ENCODE measurements around the gene HDAC10.

The HDAC10 gene

DNA sequence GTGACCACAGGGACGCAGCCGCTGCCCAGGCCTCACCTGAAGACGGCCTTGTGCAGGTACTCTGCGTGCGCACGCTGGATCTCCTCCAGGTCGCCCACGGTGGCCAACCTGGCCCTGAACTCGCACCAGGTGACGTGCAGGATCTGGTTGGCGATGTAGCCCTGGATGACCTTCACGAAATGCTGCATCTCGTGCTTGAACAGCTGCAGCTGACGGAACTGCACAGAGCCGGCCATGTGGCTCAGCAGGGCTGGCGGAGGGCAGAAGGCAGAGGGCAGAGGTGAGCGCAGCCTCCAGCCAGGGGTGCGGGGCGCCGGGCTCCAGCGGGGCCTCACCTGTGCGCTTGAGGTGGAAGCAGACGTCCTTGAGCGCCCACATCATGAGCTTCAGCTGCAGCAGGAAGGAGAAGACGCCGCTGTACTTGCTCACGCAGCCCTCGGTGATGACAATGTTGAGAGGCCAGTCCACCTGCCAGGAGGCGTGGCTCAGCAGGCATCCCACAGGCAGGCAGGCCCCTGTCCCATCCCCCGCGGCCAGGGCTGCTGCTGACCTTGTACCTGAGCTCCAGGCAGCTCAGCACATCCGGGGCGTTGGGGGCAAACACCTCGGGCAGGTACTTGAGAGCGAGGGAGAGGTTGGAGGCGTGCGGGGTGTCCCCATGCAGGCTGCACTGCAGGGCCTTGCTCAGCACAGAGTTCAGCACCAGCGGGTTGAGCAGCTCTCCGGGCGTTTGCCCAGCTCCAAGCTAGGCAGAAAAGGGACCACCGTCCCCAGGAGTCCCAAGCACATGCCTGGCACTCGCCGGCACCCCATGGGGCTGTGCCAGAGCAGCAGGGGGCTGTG, 32.7 kb downstream of the HDAC10 start:
- Histone ChIP-seq H3K27me3 (ENCODE audit: control insufficient read depth, insufficient read depth, low read length) (no peaks in the 10 kb centered on the region), H3K9ac (ENCODE audit: low read depth, low read length) (no peak overlapping the region), H3K36me3 (ENCODE audit: control insufficient read depth, insufficient read depth, low read length) (peaks cover 82% of the 10 kb centered on the region), H3K9me3 (ENCODE audit: control insufficient read depth, insufficient read depth, low read length) (no peaks in the 10 kb centered on the region), H3K4me1 (ENCODE audit: control insufficient read depth, insufficient read depth, low read length) (no peaks in the 10 kb centered on the region), H3K4me3 (ENCODE audit: low read depth, low read length) (no peak overlapping the region), H3K27ac (ENCODE audit: low read depth, low read length) (no peak overlapping the region)

DNA sequence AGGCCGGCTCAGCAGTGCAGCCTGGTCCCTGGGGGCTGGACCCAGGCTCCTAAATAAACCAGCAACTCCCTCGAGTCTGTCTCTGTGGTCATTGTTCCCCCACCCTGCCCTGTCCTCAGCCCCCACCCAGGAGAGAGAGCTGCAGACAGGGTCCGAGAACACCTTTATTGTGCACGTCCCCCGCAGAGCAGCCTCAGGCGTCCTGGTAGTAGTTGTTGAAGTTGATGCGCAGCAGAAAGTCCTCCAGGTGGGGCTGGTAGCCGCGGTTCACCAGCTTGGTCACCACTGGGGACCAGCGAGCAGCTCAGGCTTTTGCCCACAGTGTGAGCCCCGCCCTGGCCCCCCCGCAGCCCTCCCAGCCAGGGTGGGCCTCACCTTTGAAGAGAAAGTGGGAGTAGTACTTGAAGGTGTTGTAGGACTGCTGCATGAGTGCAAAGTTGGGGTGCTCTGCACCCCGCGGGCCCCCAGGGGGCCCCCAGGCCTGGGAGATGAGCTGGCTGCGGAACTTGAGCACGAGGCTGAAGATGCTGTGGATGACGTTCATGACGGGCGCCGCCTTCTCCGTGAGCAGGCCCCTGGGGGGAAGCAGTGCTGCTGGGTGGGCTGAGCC, 33.4 kb downstream of the HDAC10 start:
- H3K27me3 ChIP-seq (ENCODE audit: control insufficient read depth, insufficient read depth, low read length): no peaks in the 10 kb centered on the region
- no peak overlapping the region for H3K9ac ChIP-seq (ENCODE audit: low read depth, low read length)
- no peaks in the 10 kb centered on the region for H3K4me1 ChIP-seq (ENCODE audit: control insufficient read depth, insufficient read depth, low read length)
- H3K27ac ChIP-seq (ENCODE audit: low read depth, low read length): no peak overlapping the region
- no peaks in the 10 kb centered on the region for H3K9me3 ChIP-seq (ENCODE audit: control insufficient read depth, insufficient read depth, low read length)
- no peak overlapping the region for H3K4me3 ChIP-seq (ENCODE audit: low read depth, low read length)
- peaks cover 82% of the 10 kb centered on the region for H3K36me3 ChIP-seq (ENCODE audit: control insufficient read depth, insufficient read depth, low read length)

DNA sequence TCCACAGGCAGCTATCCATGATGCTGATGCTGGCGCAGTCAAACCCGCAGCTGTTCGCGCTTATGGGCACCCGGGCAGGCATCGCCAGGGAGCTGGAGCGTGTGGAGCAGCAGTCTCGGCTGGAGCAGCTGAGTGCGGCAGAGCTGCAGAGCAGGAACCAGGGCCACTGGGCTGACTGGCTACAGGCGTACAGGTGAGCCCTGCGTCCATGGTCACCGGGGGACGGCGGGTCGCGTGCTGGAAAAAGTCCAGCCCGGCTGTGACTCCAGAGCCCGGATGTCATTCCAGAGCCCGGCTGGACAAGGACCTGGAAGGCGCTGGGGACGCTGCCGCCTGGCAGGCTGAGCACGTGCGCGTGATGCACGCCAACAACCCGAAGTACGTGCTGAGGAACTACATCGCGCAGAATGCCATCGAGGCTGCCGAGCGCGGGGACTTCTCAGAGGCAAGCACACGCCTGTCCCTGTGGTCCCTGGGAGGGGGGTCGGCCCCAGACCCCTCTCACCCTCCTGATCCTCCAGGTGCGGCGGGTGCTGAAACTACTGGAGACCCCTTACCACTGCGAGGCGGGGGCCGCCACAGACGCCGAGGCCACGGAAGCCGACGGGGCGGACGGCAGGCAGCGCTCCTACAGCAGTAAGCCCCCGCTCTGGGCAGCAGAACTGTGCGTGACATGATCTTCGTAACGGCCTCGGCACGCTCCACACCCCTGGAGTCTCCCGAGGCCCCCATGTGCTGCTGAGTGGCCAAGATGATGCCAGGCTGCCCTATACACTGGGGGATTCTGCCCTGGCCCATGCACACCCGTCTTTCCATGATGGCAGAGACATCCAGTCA, 34.2 kb downstream of the HDAC10 start:
- peaks cover 82% of the 10 kb centered on the region for H3K36me3 ChIP-seq (ENCODE audit: control insufficient read depth, insufficient read depth, low read length)

DNA sequence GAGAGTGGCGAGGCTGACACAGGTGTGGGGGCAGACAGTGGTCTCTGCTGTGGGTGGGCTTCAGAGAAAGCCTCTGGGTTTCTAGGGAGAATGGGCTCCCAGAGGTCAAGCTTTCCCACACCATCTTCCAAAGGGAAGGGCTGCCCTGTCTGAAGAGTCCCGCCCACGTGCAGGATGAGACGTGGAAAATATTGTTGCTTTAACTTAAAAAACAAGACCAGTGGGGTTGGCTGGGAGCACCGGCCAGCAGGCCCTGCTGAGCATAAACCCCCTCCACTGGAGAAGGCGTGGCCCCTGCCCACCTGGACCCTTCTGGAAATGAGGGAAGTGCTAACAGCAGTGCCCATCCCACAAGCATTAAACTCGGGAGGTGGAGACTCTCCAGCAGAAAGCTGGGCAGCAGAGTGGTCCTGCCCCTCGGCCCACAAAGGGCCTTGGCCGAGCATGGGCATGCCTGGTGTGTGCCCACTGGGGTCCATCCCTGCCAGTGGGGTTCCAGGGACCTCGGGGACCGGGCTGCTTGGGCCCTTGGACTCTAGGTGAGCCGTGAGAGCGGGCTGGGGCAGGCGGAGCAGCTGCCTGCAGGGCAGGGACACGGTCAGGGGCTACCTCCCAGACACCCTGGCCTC, 34.9 kb downstream of the HDAC10 start:
- no peak overlapping the region for H3K27ac ChIP-seq (ENCODE audit: low read depth, low read length)
- no peak overlapping the region for H3K9ac ChIP-seq (ENCODE audit: low read depth, low read length)
- H3K36me3 ChIP-seq (ENCODE audit: control insufficient read depth, insufficient read depth, low read length): peaks cover 78% of the 10 kb centered on the region
- H3K27me3 ChIP-seq (ENCODE audit: control insufficient read depth, insufficient read depth, low read length): no peaks in the 10 kb centered on the region
- H3K4me1 ChIP-seq (ENCODE audit: control insufficient read depth, insufficient read depth, low read length): no peaks in the 10 kb centered on the region
- H3K4me3 ChIP-seq (ENCODE audit: low read depth, low read length): no peak overlapping the region
- H3K9me3 ChIP-seq (ENCODE audit: control insufficient read depth, insufficient read depth, low read length): no peaks in the 10 kb centered on the region

More for the DNA sequence above, 34.2 kb downstream of the HDAC10 start:
- no peaks in the 10 kb centered on the region for H3K4me1 ChIP-seq (ENCODE audit: control insufficient read depth, insufficient read depth, low read length)
- no peaks in the 10 kb centered on the region for H3K9me3 ChIP-seq (ENCODE audit: control insufficient read depth, insufficient read depth, low read length)
- no peaks in the 10 kb centered on the region for H3K27me3 ChIP-seq (ENCODE audit: control insufficient read depth, insufficient read depth, low read length)
- H3K9ac ChIP-seq (ENCODE audit: low read depth, low read length): no peak overlapping the region
- H3K4me3 ChIP-seq (ENCODE audit: low read depth, low read length): no peak overlapping the region
- H3K27ac ChIP-seq (ENCODE audit: low read depth, low read length): no peak overlapping the region

DNA sequence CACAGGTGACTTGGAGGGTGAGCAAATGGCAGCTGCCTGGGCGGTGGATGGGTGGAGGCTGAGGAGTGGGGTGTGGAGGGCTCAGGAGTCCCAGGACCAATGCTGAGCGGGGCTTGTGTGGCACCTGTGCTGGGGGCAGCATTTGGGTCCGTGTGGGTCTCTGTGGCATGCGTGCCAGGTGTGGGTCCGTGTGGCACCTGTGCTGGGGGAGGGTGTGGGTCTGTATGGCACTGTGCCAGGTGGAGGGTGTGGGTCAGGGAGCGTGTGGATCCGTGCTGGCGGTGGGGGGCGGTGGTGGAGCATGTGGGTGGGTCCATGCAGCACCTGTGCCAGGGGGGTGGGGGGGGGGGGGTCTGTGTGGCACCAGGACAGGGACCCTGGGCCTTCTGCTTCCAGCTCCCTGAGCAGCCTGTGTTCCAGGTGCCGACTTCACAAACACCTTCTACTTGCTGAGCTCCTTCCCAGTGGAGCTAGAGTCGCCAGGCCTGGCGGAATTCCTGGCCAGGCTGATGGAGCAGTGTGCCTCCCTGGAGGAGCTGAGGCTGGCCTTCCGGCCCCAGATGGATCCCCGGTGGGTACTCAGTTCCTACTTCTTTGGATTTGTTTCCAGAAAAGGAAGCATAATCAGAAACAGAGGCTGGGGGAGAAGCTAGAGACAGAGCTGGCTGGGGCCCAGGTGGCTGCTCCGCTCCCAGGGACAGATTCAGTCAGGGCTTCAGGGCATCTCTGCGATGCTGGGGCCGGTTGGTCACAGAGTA, 35.6 kb downstream of the HDAC10 start:
- no peak overlapping the region for H3K9ac ChIP-seq (ENCODE audit: low read depth, low read length)
- H3K27ac ChIP-seq (ENCODE audit: low read depth, low read length): no peak overlapping the region
- no peaks in the 10 kb centered on the region for H3K27me3 ChIP-seq (ENCODE audit: control insufficient read depth, insufficient read depth, low read length)
- H3K9me3 ChIP-seq (ENCODE audit: control insufficient read depth, insufficient read depth, low read length): no peaks in the 10 kb centered on the region
- H3K4me1 ChIP-seq (ENCODE audit: control insufficient read depth, insufficient read depth, low read length): no peaks in the 10 kb centered on the region
- H3K4me3 ChIP-seq (ENCODE audit: low read depth, low read length): no peak overlapping the region
- peaks cover 79% of the 10 kb centered on the region for H3K36me3 ChIP-seq (ENCODE audit: control insufficient read depth, insufficient read depth, low read length)

DNA sequence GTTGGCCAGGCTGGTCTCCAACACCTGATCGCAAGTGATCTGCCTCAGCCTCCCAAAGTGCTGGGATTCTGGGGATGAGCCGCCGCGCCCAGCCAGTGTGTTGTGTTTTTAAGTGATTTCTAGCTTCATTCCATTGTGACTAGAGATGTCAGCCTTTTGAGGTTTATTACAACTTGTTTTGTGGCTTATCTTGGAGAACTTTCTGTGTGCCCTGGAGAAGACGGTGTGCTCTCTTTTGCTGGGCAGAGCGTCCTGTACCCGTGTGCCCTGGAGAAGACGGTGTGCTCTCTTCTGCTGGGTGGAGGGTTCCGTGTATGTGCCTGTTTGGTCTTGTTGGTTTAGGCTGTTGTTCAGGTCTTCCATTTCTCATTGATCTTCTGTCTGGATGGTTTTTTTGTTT, 37.8 kb downstream of the HDAC10 start:
- no peaks in the 10 kb centered on the region for H3K9me3 ChIP-seq (ENCODE audit: control insufficient read depth, insufficient read depth, low read length)
- no peak overlapping the region for H3K9ac ChIP-seq (ENCODE audit: low read depth, low read length)
- no peak overlapping the region for H3K27ac ChIP-seq (ENCODE audit: low read depth, low read length)
- peaks cover 76% of the 10 kb centered on the region for H3K36me3 ChIP-seq (ENCODE audit: control insufficient read depth, insufficient read depth, low read length)
- no peaks in the 10 kb centered on the region for H3K27me3 ChIP-seq (ENCODE audit: control insufficient read depth, insufficient read depth, low read length)
- no peak overlapping the region for H3K4me3 ChIP-seq (ENCODE audit: low read depth, low read length)
- no peaks in the 10 kb centered on the region for H3K4me1 ChIP-seq (ENCODE audit: control insufficient read depth, insufficient read depth, low read length)

DNA sequence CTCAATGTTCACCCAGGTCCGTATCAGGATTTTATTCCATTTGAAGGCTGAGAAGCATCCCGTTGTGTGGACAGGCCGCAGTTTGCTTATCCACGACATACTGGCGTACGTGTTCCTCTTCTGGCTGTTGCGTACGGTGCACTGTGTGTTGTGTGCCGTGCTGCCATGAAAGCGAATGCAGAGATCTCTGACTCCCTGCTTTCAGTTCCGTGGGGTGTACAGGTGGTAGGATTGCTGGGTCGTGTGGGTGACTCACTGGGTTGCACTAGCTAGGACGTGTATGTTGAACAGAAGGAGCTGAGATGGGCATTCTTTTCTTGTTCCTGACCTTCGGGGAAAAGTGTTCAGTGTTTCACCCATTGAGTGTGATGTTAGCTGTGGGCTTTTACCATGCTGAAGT, 39.9 kb downstream of the HDAC10 start:
- Histone ChIP-seq H3K27ac (ENCODE audit: low read depth, low read length) (no peak overlapping the region), H3K9ac (ENCODE audit: low read depth, low read length) (no peak overlapping the region), H3K4me3 (ENCODE audit: low read depth, low read length) (no peak overlapping the region), H3K4me1 (ENCODE audit: control insufficient read depth, insufficient read depth, low read length) (no peaks in the 10 kb centered on the region), H3K27me3 (ENCODE audit: control insufficient read depth, insufficient read depth, low read length) (no peaks in the 10 kb centered on the region), H3K36me3 (ENCODE audit: control insufficient read depth, insufficient read depth, low read length) (peaks cover 66% of the 10 kb centered on the region), H3K9me3 (ENCODE audit: control insufficient read depth, insufficient read depth, low read length) (no peaks in the 10 kb centered on the region)

DNA sequence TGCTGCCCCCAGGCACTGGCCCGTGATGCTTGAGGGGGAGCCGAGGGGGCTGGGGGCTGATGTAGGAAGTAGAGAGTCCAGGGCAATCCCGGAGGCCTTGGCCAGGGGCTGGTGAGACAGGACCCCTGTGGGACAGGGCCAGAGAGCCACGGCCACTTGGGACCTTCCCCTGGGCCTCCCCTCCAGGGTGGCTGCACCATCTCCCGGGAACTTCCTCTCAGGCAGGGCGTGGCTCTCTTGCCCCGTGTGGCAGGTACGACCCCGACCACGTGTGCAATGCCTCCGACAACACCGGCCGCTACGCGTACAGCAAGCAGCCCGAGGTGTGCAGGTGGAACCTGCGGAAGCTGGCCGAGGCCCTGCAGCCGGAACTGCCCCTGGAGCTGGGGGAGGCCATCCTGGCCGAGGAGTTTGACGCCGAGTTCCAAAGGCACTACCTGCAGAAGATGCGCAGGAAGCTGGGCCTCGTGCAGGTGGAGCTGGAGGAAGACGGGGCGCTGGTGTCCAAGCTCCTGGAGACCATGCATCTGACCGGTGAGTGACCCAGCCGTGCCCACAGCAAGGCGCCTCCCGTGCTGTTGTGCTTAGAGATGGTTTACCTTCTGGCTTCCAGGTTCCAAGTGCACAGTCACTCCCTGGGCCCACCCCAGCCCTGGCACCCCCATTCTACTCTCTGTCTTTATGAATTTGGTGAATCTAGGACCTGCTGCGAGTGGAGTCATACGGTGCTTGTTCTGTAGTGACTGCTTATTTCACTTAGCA, 40.5 kb downstream of the HDAC10 start:
- H3K27me3 ChIP-seq (ENCODE audit: control insufficient read depth, insufficient read depth, low read length): no peaks in the 10 kb centered on the region
- no peaks in the 10 kb centered on the region for H3K4me1 ChIP-seq (ENCODE audit: control insufficient read depth, insufficient read depth, low read length)
- no peak overlapping the region for H3K9ac ChIP-seq (ENCODE audit: low read depth, low read length)
- H3K9me3 ChIP-seq (ENCODE audit: control insufficient read depth, insufficient read depth, low read length): no peaks in the 10 kb centered on the region
- H3K27ac ChIP-seq (ENCODE audit: low read depth, low read length): no peak overlapping the region
- H3K36me3 ChIP-seq (ENCODE audit: control insufficient read depth, insufficient read depth, low read length): peaks cover 63% of the 10 kb centered on the region
- no peak overlapping the region for H3K4me3 ChIP-seq (ENCODE audit: low read depth, low read length)

DNA sequence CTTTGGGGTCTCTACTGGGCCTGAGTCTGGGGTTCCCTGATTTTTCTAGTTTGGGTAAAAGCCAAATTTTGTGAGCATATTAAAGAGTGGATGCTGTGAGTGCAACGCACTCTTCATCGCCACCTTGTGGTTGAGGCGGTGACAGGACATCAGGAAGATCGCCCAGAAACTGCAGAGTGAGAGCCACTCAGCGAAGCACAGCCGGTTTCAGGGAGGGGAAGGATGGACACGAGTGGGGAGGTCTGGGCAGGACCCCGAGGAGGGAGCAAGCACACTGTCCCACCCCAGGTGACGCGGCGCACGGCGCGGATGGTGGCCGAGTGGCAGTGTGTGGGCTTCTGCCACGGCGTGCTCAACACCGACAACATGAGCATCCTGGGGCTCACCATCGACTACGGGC, 41.2 kb downstream of the HDAC10 start:
- Histone ChIP-seq H3K36me3 (ENCODE audit: control insufficient read depth, insufficient read depth, low read length) (peaks cover 57% of the 10 kb centered on the region), H3K9ac (ENCODE audit: low read depth, low read length) (no peak overlapping the region)

More for the DNA sequence above, 41.2 kb downstream of the HDAC10 start:
- H3K4me1 ChIP-seq (ENCODE audit: control insufficient read depth, insufficient read depth, low read length): no peaks in the 10 kb centered on the region
- no peaks in the 10 kb centered on the region for H3K9me3 ChIP-seq (ENCODE audit: control insufficient read depth, insufficient read depth, low read length)
- no peak overlapping the region for H3K27ac ChIP-seq (ENCODE audit: low read depth, low read length)
- H3K27me3 ChIP-seq (ENCODE audit: control insufficient read depth, insufficient read depth, low read length): no peaks in the 10 kb centered on the region
- no peak overlapping the region for H3K4me3 ChIP-seq (ENCODE audit: low read depth, low read length)

All from HUES48 (cell line).